Ectodermal cell (in vitro differentiated cells): ENCODE results near the gene DNAH7.
"Not testable (repeated sequence)": the region's sequence is repeated elsewhere in the genome, so short reads cannot be mapped to it uniquely, and the experiment has no call there.

Experiments
- H3K27ac ChIP-seq: 2 replicates; pipeline ENCODE4 v1.7.0; 2013; ENCODE audit warnings: mild to moderate bottlenecking, low read depth, low read length; ENCODE audit not compliant: insufficient read depth, poor library complexity, severe bottlenecking
- H3K27me3 ChIP-seq: 2 replicates; pipeline ENCODE4 v1.7.0; 2013; ENCODE audit warnings: mild to moderate bottlenecking, low read length; ENCODE audit not compliant: insufficient read depth, control insufficient read depth, poor library complexity, severe bottlenecking
- H3K36me3 ChIP-seq: one replicate; pipeline ENCODE4 v1.7.0; 2013; ENCODE audit warnings: low read length; ENCODE audit not compliant: control insufficient read depth, insufficient read depth
- H3K4me1 ChIP-seq: one replicate; pipeline ENCODE4 v1.7.0; 2013; ENCODE audit warnings: low read length; ENCODE audit not compliant: control insufficient read depth, insufficient read depth
- H3K4me3 ChIP-seq: 2 replicates; pipeline ENCODE4 v1.7.0; 2013; ENCODE audit warnings: low read depth, low read length, control low read depth; ENCODE audit not compliant: insufficient read depth
- H3K9me3 ChIP-seq: 2 replicates; pipeline ENCODE4 v1.7.0; 2013; ENCODE audit warnings: mild to moderate bottlenecking, low read length, moderate library complexity; ENCODE audit not compliant: control insufficient read depth
- WGBS, 2 experiments: methylation state at CpG; one replicate each; pipeline ENCODE4 v1.1.7; 2013; ENCODE audit warnings: missing lambda C conversion rate in 2 of 2; 5-methylcytosine and 5-hydroxymethylcytosine counted together

The DNAH7 gene

DNA sequence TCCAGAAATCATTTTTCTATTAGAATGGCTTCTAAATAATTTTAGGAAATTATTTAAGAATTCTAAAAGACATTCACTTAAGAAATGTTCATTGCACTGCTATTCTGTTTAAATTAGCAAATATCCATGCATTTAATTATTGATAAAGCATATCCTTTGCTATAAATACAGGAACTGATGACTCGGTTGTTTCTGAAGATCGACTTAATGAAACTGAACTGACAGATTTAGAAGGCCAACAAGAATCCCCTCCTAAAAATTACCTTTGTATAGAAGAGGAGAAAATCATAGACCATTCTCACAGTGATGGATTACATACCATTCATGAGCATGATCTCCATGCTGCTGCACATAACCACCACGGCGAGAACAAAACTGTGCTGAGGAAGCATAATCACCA, 352.2 kb downstream of the DNAH7 start:
- WGBS, 2 experiments = 94 to 97% methylated on average over 2 to 4 of the region's 4 CpGs
- no peaks in the 10 kb centered on the region for H3K4me1 ChIP-seq
- no peaks in the 10 kb centered on the region for H3K27me3 ChIP-seq
- no peaks in the 10 kb centered on the region for H3K9me3 ChIP-seq
- peaks cover 10% of the 10 kb centered on the region for H3K36me3 ChIP-seq
- no peak overlapping the region for H3K27ac ChIP-seq
- H3K4me3 ChIP-seq = no peak overlapping the region

- Histone ChIP-seq H3K9me3 (no peaks in the 10 kb centered on the region), H3K4me1 (no peaks in the 10 kb centered on the region), H3K27ac (no peak overlapping the region), H3K27me3 (no peaks in the 10 kb centered on the region), H3K36me3 (peaks cover 10% of the 10 kb centered on the region), H3K4me3 (no peak overlapping the region)
Observed at GRCh38 chr2:195711478-195711877, 357.2 kb downstream of the DNAH7 start.

- peaks cover 9% of the 10 kb centered on the region for H3K36me3 ChIP-seq
- H3K9me3 ChIP-seq = no peaks in the 10 kb centered on the region
- H3K4me3 ChIP-seq = no peak overlapping the region
- no peaks in the 10 kb centered on the region for H3K27me3 ChIP-seq
- H3K4me1 ChIP-seq = no peaks in the 10 kb centered on the region
- WGBS, 2 experiments = 100% methylated on average over 1 of the region's 2 CpGs; no CpG with 5 or more reads in 1 of the 2 experiments
- no peak overlapping the region for H3K27ac ChIP-seq
Observed at GRCh38 chr2:195709901-195710806, 358.5 kb downstream of the DNAH7 start.

GRCh38 chr2:195706161-195706900, 362.3 kb downstream of the DNAH7 start:
- H3K9me3 ChIP-seq = no peaks in the 10 kb centered on the region
- 50 to 69% methylated on average over 1 to 2 of the region's 5 CpGs for WGBS, 2 experiments
- no peaks in the 10 kb centered on the region for H3K4me1 ChIP-seq
- H3K4me3 ChIP-seq = no peak overlapping the region
- H3K27ac ChIP-seq = no peak overlapping the region
- no peaks in the 10 kb centered on the region for H3K27me3 ChIP-seq
- H3K36me3 ChIP-seq = peaks cover 6% of the 10 kb centered on the region

DNA sequence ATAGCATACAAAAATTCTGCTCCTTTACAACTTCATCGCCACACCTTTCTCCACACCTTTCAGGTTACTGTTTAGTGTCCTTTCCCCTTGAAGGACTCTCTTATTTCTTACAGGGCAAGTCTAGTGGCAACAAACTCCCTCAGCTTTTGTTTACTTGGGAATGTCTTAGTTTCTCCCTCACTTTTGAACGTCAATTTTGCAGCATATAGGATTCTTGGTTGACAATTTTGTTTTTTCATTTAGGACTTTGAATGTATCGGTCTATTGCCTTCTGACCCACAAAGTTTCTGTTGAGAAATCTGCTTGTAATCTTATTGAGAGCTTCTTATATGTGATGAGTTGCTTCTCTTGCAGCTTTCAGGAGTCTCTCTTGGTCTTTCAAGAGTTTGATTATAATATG, 368.2 kb downstream of the DNAH7 start:
- Histone ChIP-seq H3K4me3 (no peak overlapping the region), H3K4me1 (no peaks in the 10 kb centered on the region), H3K9me3 (no peaks in the 10 kb centered on the region), H3K27ac (no peak overlapping the region), H3K36me3 (no peaks in the 10 kb centered on the region), H3K27me3 (no peaks in the 10 kb centered on the region)
- 98 to 100% methylated on average over 2 of the region's 3 CpGs for WGBS, 2 experiments

- Histone ChIP-seq H3K27ac (no peak overlapping the region), H3K27me3 (no peaks in the 10 kb centered on the region), H3K36me3 (no peaks in the 10 kb centered on the region), H3K4me3 (no peak overlapping the region), H3K4me1 (no peaks in the 10 kb centered on the region), H3K9me3 (no peaks in the 10 kb centered on the region)
- WGBS, 2 experiments = 88 to 91% methylated on average over 3 of the region's 3 CpGs
Observed at GRCh38 chr2:195697681-195698220, 370.9 kb downstream of the DNAH7 start.

DNA sequence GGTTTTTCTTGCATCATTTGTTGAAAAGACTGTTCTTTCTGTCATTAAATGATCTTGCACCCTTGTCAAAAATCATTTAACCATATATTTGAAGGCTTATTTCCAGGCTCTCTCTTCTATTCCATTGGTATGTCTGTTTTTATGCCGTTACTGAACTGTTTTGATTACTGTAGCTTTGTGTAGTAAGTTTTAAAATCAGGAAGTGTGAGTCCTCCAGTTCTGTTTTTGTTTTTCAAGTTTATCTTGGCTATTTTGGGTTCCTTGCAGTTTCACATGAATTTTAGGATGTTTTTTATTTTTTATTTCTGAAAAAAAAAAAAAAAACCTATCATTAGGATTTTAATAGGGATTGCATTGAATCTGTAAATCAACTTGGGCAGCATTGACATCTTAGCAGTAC, 372.6 kb downstream of the DNAH7 start:
- Histone ChIP-seq H3K36me3 (no peaks in the 10 kb centered on the region), H3K9me3 (no peaks in the 10 kb centered on the region), H3K4me1 (no peaks in the 10 kb centered on the region), H3K4me3 (no peak overlapping the region), H3K27ac (no peak overlapping the region), H3K27me3 (no peaks in the 10 kb centered on the region)
- WGBS, 2 experiments = 69 to 94% methylated on average over 1 of the region's 1 CpG

DNA sequence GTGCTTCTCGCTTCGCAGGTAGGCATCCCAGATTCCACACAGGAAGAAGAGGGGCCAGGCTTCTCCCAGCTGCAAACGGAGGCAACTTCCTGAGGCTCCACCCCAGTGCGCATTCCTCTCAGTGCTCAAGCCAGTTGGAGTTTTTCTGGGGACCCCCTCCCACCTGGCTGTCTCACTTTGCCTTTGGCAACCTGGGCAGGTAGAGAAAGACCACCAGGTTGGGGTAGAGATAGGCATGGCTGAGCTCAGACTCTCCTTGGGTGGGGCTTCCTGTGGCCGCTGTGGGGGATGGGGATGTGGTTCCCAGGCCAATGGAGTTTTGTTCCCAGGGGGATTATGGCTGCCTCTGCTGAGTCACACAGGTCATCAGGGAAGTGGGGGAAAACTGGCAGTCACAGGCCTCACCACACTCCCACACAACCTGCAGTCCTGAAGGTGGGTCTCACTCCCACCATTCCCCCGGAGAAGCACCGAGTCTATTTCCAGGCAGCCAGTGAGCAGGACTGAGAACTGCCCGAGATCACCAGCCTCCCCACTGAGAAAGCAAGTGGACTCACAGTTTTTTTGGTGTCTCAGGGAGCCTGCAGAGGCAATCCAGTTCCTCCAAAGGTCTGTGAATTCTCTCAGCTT, 373.5 kb downstream of the DNAH7 start:
- Histone ChIP-seq H3K27ac (no peak overlapping the region), H3K27me3 (no peaks in the 10 kb centered on the region), H3K9me3 (no peaks in the 10 kb centered on the region), H3K4me3 (no peak overlapping the region), H3K4me1 (no peaks in the 10 kb centered on the region), H3K36me3 (no peaks in the 10 kb centered on the region)
- 80 to 84% methylated on average over 8 of the region's 8 CpGs for WGBS, 2 experiments

DNA sequence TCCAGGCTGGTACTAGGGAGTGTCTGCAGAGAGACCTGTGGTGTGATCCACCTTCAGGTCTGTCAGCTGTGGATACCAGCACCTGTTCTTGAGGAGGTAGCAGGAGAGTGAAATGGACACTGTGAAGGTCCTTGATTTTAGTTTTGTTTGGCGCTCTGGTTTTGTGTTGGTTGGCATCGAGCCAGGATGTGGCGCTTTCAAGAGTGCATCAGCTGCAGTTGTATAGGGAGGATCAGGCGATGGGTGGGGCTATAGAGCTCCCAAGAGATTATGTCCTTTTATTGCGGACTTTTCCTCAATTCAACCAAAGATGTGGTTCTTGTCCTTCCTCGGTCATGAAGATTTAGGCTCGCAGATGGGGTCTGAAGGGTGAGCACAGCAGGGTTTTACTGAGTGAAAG, 374.1 kb downstream of the DNAH7 start:
- Histone ChIP-seq H3K4me1 (no peaks in the 10 kb centered on the region), H3K9me3 (no peaks in the 10 kb centered on the region), H3K27me3 (no peaks in the 10 kb centered on the region), H3K36me3 (no peaks in the 10 kb centered on the region), H3K4me3 (no peak overlapping the region), H3K27ac (no peak overlapping the region)
- 93 to 94% methylated on average over 7 of the region's 7 CpGs for WGBS, 2 experiments

DNA sequence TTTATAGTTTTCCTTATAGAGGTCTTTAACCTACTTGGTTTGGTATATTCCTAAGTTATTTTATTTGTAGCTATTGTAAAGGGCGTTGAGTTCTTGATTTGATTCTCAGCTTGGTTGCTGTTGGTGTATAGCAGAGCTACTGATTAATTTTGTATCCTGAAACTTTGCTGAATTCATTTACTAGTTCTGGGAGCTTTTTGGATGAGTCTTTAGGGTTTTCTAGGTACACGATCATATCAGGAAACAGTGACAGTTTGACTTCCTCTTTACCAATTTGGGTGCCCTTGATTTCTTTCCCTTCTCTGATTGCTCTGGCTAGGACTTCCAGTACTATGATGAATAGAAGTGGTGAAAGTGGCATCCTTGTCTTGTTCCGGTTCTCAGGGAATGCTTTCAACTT, 376.1 kb downstream of the DNAH7 start:
- not testable (repeated sequence) for H3K9me3 ChIP-seq, H3K4me1 ChIP-seq, H3K36me3 ChIP-seq, H3K4me3 ChIP-seq, H3K27me3 ChIP-seq, H3K27ac ChIP-seq
- WGBS, 2 experiments = 79 to 97% methylated on average over 2 to 3 of the region's 3 CpGs
